Activated CD4-positive, alpha-beta T cell treated with anti-CD3 and anti-CD28 coated beads, Interleukin-2, amount 10 ng/mL, durations not matched to agents 7 days and 5 days (primary cell): ENCODE data around the gene BICRAL. TPM values are rescaled to one million over a fixed set of nuclear protein-coding genes. Genes with fewer than 3 reads are reported as not detected.
"Not testable (repeated sequence)": the region's sequence is repeated elsewhere in the genome, so short reads cannot be mapped to it uniquely, and the experiment has no call there.

Experiments used
- CTCF ChIA-PET: fragments of 350-600 bp; sonication (Branson Sonifier 250); formaldehyde crosslinking; loops from one replicate; lab custom pipeline; 2021; ENCODE audit warnings: antibody characterized with exemption; lab: Charles Lee
- POLR2A ChIA-PET: fragments of 350-600 bp; sonication (Branson Sonifier 250); formaldehyde crosslinking; loops from one replicate; lab custom pipeline; 2021; ENCODE audit warnings: antibody characterized with exemption; lab: Charles Lee
- DNase-seq: peaks from one replicate; pipeline ENCODE4 v3.0.0-alpha.2; 2020
- H3K27ac Mint-ChIP-seq: one replicate; pipeline ENCODE4 v1.8.0; 2021; ENCODE audit warnings: mild to moderate bottlenecking, moderate library complexity, mixed read lengths
- H3K27me3 Mint-ChIP-seq: one replicate; pipeline ENCODE4 v1.8.0; 2021; ENCODE audit warnings: mixed read lengths
- H3K36me3 Mint-ChIP-seq: one replicate; pipeline ENCODE4 v1.8.0; 2021; ENCODE audit warnings: low read depth, mixed read lengths
- H3K4me1 Mint-ChIP-seq: one replicate; pipeline ENCODE4 v1.8.0; 2021; ENCODE audit warnings: mixed read lengths
- H3K4me3 Mint-ChIP-seq: one replicate; pipeline ENCODE4 v1.8.0; 2021; ENCODE audit warnings: mild to moderate bottlenecking, moderate library complexity, mixed read lengths
- H3K9me3 Mint-ChIP-seq: one replicate; pipeline ENCODE4 v1.8.0; 2021; ENCODE audit warnings: mixed read lengths
- total RNA-seq, 2 experiments: library from RNA; stranded (reverse); gene quantifications; one replicate each; pipeline ENCODE4 v1.2.3, GENCODE V29; 2021

The BICRAL gene
- total RNA-seq, 2 experiments from 2014 or later: 23.4 to 27.8 TPM

DNA sequence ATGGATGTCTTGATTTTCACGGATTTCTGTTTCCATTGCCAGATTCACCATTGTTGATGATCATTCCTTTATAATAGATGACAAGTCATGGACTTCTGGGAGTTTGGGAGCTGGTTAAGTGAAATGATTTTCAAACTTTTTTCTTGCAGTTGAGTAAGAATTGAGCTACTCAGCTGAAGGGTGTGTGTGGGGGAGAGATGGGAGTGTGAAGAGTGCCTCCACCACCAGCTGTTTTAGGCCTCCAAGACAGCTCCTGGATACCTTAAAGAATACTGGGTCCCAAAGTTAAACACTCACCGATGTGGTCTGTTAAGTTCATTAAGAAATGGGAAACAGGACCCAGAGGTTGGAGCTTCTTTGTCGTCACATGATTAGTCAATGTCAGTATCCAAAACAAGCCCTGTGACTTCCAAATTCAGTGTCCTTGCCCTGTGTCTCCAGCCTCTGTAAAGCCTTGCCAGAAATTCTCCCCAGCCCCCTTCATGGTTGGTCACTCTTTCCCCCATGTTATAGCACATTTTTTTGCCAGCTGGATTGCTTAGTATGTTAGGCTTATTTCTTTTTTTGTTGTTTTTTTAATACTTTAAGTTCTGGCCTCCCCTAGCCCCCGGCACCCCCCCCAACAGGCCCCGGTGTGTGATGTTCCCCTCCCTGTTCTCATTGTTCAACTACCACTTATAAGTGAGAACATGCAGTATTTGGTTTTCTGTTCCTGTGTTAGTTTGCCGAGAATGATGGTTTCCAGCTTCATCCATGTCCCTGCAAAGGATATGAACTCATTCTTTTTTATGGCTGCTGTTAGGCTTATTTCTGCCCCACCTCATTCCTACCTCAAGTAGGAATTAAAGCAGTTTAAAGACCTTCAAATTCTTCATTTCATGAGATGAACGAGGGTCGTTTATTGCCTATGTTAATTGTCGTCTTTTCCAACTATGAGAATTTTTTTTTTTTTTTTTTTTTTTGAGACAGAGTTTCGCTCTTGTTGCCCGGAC is 26.9 kb downstream of the BICRAL start:
- ChIA-PET CTCF (interaction anchor here (0.6 to 1.6 kb wide), 5 partner anchors 9 to 99 kb away, joined by 3 to 4 read pairs (median 3); no protein-coding TSS in a partner anchor), POLR2A (no interaction called here)
- DNase-seq: no peak
- H3K36me3 Mint-ChIP-seq: peaks cover 6% of the 10 kb centered on the region
- no peak overlapping the region for H3K4me3 Mint-ChIP-seq
- peaks cover 1% of the 10 kb centered on the region for H3K4me1 Mint-ChIP-seq
- no peak overlapping the region for H3K27ac Mint-ChIP-seq
- no peaks in the 10 kb centered on the region for H3K9me3 Mint-ChIP-seq
- no peaks in the 10 kb centered on the region for H3K27me3 Mint-ChIP-seq

DNA sequence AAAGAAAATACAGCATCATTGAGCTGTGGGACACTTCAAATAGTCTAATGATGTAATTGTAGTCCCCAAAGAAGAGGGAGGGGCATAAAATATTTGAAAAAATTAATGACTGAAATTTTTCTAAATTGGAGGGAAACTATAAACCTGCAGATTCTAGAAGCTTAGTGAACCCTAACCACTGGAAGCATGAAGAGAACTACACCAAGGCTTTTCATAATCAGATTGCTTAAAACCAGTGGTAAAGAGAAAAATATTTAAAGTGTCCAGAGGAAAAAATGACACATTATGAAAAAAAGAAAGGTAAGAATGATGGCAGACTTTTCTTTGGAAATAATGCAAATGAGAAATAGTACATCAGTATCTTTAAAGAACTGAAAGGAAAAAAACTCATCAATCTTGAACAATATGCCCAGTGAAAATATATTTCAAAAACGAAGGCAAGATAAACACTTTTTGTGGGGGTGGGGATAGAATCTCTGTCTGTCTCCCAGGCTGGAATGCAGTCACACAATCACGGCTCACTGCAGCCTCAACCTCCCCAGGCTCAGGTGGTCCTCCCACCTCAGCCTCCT is 31.3 kb downstream of the BICRAL start:
- Mint-ChIP-seq H3K9me3 (no peaks in the 10 kb centered on the region), H3K36me3 (peaks cover 8% of the 10 kb centered on the region), H3K27me3 (no peaks in the 10 kb centered on the region), H3K4me3 (no peak overlapping the region), H3K4me1 (no peaks in the 10 kb centered on the region), H3K27ac (no peak overlapping the region)
- CTCF ChIA-PET: interaction anchor here (0.6 to 1.8 kb wide), 4 partner anchors 10 to 668 kb away, joined by 3 to 5 read pairs (median 4); no protein-coding TSS in a partner anchor
- POLR2A ChIA-PET: no interaction called here
- DNase-seq: no peak

DNA sequence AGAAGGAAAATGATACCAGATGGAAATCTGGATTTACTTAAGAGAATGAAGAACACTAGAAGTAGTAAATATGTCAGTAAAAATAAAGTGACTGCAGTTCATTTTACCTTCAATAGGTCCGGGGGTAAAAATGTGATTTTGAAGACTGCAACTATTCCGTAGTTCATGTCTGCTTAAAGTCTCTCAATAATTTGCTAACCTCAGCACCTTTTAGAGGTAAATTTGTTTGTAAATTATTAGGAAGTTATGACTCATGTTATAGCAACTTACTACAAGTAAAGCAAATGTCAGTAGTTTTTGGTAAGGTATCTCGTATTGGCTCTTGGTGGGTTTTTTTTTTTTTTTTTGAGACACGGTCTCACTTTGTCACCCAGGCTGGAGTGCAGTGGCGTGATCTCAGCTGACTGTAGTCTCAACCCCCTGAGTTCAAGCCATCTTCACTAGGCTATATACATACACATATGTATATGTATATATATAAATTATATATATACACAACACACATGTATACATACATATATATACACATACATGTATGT is 32.1 kb downstream of the BICRAL start:
- Mint-ChIP-seq H3K9me3 (no peaks in the 10 kb centered on the region), H3K27me3 (no peaks in the 10 kb centered on the region), H3K36me3 (peaks cover 8% of the 10 kb centered on the region), H3K27ac (no peak overlapping the region), H3K4me1 (peaks cover 5% of the 10 kb centered on the region), H3K4me3 (no peak overlapping the region)
- POLR2A ChIA-PET: no interaction called here
- DNase-seq: no peak
- CTCF ChIA-PET: no interaction called here

DNA sequence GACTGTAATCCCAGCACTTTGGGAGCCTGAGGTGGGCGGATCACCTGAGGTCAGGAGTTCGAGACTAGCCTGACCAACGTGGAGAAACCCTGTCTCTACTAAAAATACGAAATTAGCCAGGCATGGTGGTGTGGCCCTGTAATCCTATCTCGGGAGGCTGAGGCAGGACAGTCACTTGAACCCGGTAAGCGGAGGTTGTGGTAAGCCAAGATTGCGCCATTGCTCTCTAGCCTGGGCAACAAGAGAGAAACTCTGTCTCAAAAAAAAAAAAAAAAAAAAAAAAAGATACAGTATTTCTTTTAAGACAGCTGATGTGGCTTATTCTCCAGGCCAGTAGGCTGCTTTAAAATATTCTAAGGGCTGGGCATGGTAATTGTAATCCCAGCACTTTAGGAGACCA is 33.9 kb downstream of the BICRAL start:
- H3K27me3 Mint-ChIP-seq, POLR2A ChIA-PET, H3K36me3 Mint-ChIP-seq, H3K4me3 Mint-ChIP-seq, H3K9me3 Mint-ChIP-seq, DNase-seq, H3K27ac Mint-ChIP-seq: not testable (repeated sequence)
- peaks cover 11% of the 10 kb centered on the region for H3K4me1 Mint-ChIP-seq
- CTCF ChIA-PET: interaction anchor here (0.5 to 1.3 kb wide), 2 partner anchors 18 to 26 kb away, joined by 3 to 4 read pairs; no protein-coding TSS in a partner anchor

GRCh38 chr6:42817907-42818306 is 36.1 kb downstream of the BICRAL start:
- DNase-seq: no peak
- CTCF ChIA-PET: interaction anchor here (0.6 to 1.4 kb wide), 3 partner anchors 9 to 92 kb away, joined by 3 to 12 read pairs (median 4); no protein-coding TSS in a partner anchor
- Mint-ChIP-seq H3K27me3 (no peaks in the 10 kb centered on the region), H3K27ac (no peak overlapping the region), H3K4me3 (no peak overlapping the region), H3K9me3 (no peaks in the 10 kb centered on the region), H3K4me1 (peaks cover 11% of the 10 kb centered on the region), H3K36me3 (peaks cover 3% of the 10 kb centered on the region)
- POLR2A ChIA-PET: no interaction called here

- peaks cover 3% of the 10 kb centered on the region for H3K36me3 Mint-ChIP-seq
- no peak for DNase-seq
- no peak overlapping the region for H3K4me3 Mint-ChIP-seq
- ChIA-PET CTCF (interaction anchor here (0.6 to 1.4 kb wide), 4 partner anchors 10 to 858 kb away, joined by 3 to 12 read pairs (median 4); no protein-coding TSS in a partner anchor), POLR2A (no interaction called here)
- H3K27ac Mint-ChIP-seq: no peak overlapping the region
- no peaks in the 10 kb centered on the region for H3K27me3 Mint-ChIP-seq
- no peaks in the 10 kb centered on the region for H3K9me3 Mint-ChIP-seq
- H3K4me1 Mint-ChIP-seq: peaks cover 11% of the 10 kb centered on the region
Observed at GRCh38 chr6:42818416-42818815, 36.6 kb downstream of the BICRAL start.

DNA sequence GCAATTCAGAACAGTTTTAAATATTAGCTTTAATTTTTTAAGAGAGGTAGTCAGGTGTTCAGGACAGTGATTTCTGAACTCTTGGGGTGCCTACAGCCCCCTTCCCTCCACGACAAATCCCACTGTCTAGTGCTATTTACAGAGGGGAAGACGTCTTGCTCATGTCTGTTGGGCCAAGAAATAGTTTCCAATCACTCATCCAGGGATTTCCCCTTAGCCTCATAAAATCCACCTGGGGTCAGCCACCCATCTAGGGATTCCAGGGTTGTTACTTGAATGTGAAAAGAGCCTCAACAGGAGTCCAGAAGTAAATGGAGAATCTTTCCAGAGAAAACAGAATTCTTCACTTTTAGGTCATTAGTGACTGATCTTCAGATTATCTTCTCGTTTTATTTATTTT is 37.0 kb downstream of the BICRAL start:
- no peak for DNase-seq
- no peak overlapping the region for H3K4me3 Mint-ChIP-seq
- H3K9me3 Mint-ChIP-seq: no peaks in the 10 kb centered on the region
- peaks cover 3% of the 10 kb centered on the region for H3K36me3 Mint-ChIP-seq
- H3K27me3 Mint-ChIP-seq: no peaks in the 10 kb centered on the region
- ChIA-PET CTCF (interaction anchor here (0.6 to 1.4 kb wide), 4 partner anchors 10 to 859 kb away, joined by 3 to 12 read pairs (median 4); no protein-coding TSS in a partner anchor), POLR2A (no interaction called here)
- H3K4me1 Mint-ChIP-seq: peaks cover 11% of the 10 kb centered on the region
- no peak overlapping the region for H3K27ac Mint-ChIP-seq

GRCh38 chr6:42819803-42820511 is 38.1 kb downstream of the BICRAL start:
- Mint-ChIP-seq H3K27me3 (no peaks in the 10 kb centered on the region), H3K4me1 (peaks cover 11% of the 10 kb centered on the region), H3K9me3 (no peaks in the 10 kb centered on the region), H3K27ac (peak overlapping the region; percentile 75), H3K36me3 (peaks cover 3% of the 10 kb centered on the region), H3K4me3 (no peak overlapping the region)
- peak; percentile 22 for DNase-seq
- ChIA-PET CTCF (interaction anchor here (0.6 kb wide), 1 partner anchor 10 kb away, joined by 3 read pairs; no protein-coding TSS in a partner anchor), POLR2A (no interaction called here)

DNA sequence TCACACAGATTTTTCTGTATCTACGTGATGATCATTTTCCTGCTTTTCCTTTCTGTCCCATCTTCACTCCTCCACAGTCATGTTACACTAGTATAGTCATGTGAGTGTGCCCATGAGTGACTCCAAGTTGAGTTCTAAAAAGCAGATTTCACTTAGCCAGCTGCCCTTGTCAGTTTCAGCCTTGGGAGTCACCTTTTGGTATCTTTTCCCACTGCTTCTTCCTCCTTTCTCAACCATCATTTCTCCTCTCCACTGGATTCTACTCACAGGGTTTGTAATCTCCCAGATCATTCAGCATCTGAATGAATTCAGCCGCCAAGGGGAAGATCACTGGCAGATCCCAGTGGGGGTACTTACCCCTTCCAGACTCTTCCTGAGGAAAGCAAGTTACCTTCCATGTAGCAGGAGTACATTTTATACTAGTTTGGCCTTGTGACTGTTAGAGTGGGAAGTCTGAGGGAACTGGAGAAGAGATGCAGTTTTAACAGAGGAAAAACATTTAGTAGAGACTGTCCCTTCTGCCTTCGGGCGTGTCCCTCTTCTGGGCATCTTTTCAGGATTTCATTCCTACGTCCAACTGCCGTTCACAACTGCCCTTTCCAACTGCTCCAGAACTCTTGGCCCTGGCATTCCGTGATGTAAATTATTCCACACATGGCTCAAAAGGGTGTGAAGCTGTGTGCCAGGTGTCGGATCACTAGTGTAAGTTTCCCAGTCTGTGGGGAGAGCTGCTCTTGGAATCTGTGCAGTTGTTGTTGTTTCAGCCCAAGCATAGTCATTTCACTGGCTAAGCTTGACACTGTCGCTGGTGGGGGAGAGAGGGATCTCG is 38.9 kb downstream of the BICRAL start:
- no peaks in the 10 kb centered on the region for H3K9me3 Mint-ChIP-seq
- ChIA-PET CTCF (interaction anchor here (0.6 kb wide), 2 partner anchors 11 to 101 kb away, joined by 3 read pairs; no protein-coding TSS in a partner anchor), POLR2A (no interaction called here)
- no peaks in the 10 kb centered on the region for H3K27me3 Mint-ChIP-seq
- H3K36me3 Mint-ChIP-seq: peaks cover 3% of the 10 kb centered on the region
- H3K27ac Mint-ChIP-seq: peak overlapping the region; percentile 21
- DNase-seq: no peak
- no peak overlapping the region for H3K4me3 Mint-ChIP-seq
- H3K4me1 Mint-ChIP-seq: peaks cover 11% of the 10 kb centered on the region

DNA sequence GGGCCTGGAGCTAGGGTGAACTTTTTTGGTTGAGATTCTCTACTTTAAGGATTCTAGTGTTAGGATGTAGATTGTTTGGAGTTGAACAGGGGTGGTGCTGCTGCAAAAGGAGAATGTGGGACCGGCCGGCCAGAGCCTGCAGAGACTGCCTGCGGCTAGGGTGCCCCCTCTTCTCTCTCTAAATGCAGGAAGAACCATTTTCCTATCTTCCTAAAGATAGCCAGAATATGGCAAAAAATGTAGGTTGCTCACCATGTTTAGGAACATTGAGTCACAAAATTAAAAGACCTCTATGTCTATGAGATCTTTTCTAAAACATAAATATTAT is 39.5 kb downstream of the BICRAL start:
- Mint-ChIP-seq H3K27me3 (no peaks in the 10 kb centered on the region), H3K36me3 (peaks cover 3% of the 10 kb centered on the region), H3K4me3 (no peak overlapping the region), H3K4me1 (peaks cover 11% of the 10 kb centered on the region), H3K27ac (peak overlapping the region; percentile 21), H3K9me3 (no peaks in the 10 kb centered on the region)
- no peak for DNase-seq
- ChIA-PET CTCF (interaction anchor here (0.6 kb wide), 1 partner anchor 102 kb away, joined by 3 read pairs; no protein-coding TSS in a partner anchor), POLR2A (no interaction called here)

DNA sequence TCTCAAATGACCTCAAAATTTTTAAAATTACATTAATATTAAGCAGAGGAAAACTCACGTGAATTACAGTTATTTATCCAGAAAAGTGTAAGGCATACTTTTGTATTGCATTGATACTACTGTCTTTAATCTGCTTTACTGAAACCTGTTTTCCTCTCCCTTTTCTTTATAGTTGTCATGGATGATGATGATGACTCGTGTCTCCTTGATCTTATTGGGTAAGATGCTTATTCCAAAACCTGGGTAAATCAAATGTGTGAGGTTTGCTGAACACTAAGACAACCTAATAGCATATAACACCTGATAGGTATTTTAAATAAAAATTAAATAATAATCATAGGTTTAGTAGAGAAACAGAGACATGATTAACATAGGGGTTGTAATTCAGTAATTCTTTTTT is 40.0 kb downstream of the BICRAL start:
- H3K27ac Mint-ChIP-seq: no peak overlapping the region
- POLR2A ChIA-PET: no interaction called here
- CTCF ChIA-PET: no interaction called here

More for the DNA sequence above, 40.0 kb downstream of the BICRAL start:
- Mint-ChIP-seq H3K9me3 (no peaks in the 10 kb centered on the region), H3K36me3 (peaks cover 6% of the 10 kb centered on the region), H3K4me3 (no peak overlapping the region), H3K27me3 (no peaks in the 10 kb centered on the region), H3K4me1 (peaks cover 11% of the 10 kb centered on the region)
- no peak for DNase-seq
